ENCODE results near the gene CIC. TPM values are rescaled to one million over a fixed set of nuclear protein-coding genes. Genes with fewer than 3 reads are reported as not detected.
A peak's percentile ranks its signal among the peaks of the same experiment; 100 is the strongest.

The CIC gene
- total and polyA plus RNA-seq, 2 of the 13 experiments (the other 11 are each of a cell fraction or from before 2014, with no cell fraction given), result 5.9 to 8.0 TPM

- Histone ChIP-seq H3K9ac (ENCODE audit: insufficient read depth, low read depth, low read length) (peak overlapping the region; percentile 90), H3K4me2 (ENCODE audit: low read depth, low read length) (peak overlapping the region; percentile 96), H3K36me3 (replicated peaks in 1 of 2; ENCODE audit: control insufficient read depth in 1 of 2, insufficient read depth in 2 of 2, low read length in 2 of 2) (peaks cover 5 to 17% of the 10 kb centered on the region in 2 experiments; a peak in 3 of 5 replicates), H3K4me3 (replicated peaks in 1 of 3; ENCODE audit: insufficient read depth in 1 of 3, low read depth in 2 of 3, low read length in 3 of 3) (peak overlapping the region; percentile 73 to 81 (median 75)), H2AFZ (ENCODE audit: low read length) (no peak overlapping the region), H3K9me3 (ENCODE audit: low read length) (no peaks in the 10 kb centered on the region), H3K4me1 (ENCODE audit: insufficient read depth, low read length) (peaks cover 29% of the 10 kb centered on the region), H3K27ac (ENCODE audit: extremely low read length, insufficient read depth, low read length) (peak overlapping the region; percentile 76), H3K27me3 (ENCODE audit: control insufficient read depth in 1 of 2, insufficient read depth in 2 of 2, low read length in 2 of 2) (no peaks in the 10 kb centered on the region; a peak in 1 of 5 replicates), H4K20me1 (ENCODE audit: insufficient read depth, low read length) (no peaks in the 10 kb centered on the region), H3K79me2 (ENCODE audit: insufficient read depth, low read length) (peaks cover 19% of the 10 kb centered on the region)
- CTCF ChIA-PET (ENCODE audit: low intra/inter-chr PET ratio, low total read pairs), result no interaction called here
- BruUV-seq (replicated peaks), result TSS peak; percentile 46
- FAIRE-seq, result no peak
- WGBS (ENCODE audit: low lambda C conversion rate), result 16% methylated on average over 10 of the region's 10 CpGs
- POLR2A ChIA-PET, result interaction anchor here (0.7 to 3.2 kb wide), 9 partner anchors 11 to 27 kb away, joined by 3 to 44 read pairs (median 3); no protein-coding TSS in a partner anchor
- DNase-seq (ENCODE audit: low spot score), result no peak
- no peak for ATAC-seq
- in situ Hi-C loops (cut with HindIII; ENCODE audit: extremely low pct_ligation_motif_present, low pct_unique_long_range_greater_than_20kb) (no loop called here), intact Hi-C loops (cut with micrococcal nuclease; ENCODE audit: unreplicated experiment) (loop anchor here (1.0 kb wide), 1 partner anchor 12 kb away; no protein-coding TSS in a partner anchor)
- TF ChIP-seq PRDM4 (CRISPR knock-in tag; IDR thresholded peaks at IDR 0.05; ENCODE audit: borderline replicate concordance) (no peak), ZNF235 (CRISPR knock-in tag; IDR thresholded peaks at IDR 0.05; ENCODE audit: borderline replicate concordance) (0 out of 2 replicates have a peak, but pooled peaks have one; percentile 25), TFDP2 (CRISPR knock-in tag; IDR thresholded peaks at IDR 0.05) (no peak), ZNF773 (CRISPR knock-in tag; IDR thresholded peaks at IDR 0.05; ENCODE audit: borderline replicate concordance) (no peak), KDM5B (CRISPR knock-in tag; IDR thresholded peaks at IDR 0.05; ENCODE audit: borderline replicate concordance) (0 out of 2 replicates have a peak, but pooled peaks have one; percentile 30), BCL6 (CRISPR knock-in tag; IDR thresholded peaks at IDR 0.05) (no peak), TBX2 (CRISPR knock-in tag; IDR thresholded peaks at IDR 0.05; ENCODE audit: borderline replicate concordance) (no peak), U2AF1 (optimal IDR thresholded peaks at IDR 0.05; ENCODE audit: low read depth, low read length) (no peak), SOX5 (CRISPR knock-in tag; IDR thresholded peaks at IDR 0.05; ENCODE audit: borderline replicate concordance) (no peak), HOXA7 (CRISPR knock-in tag; IDR thresholded peaks at IDR 0.05) (no peak), TSC22D2 (CRISPR knock-in tag; IDR thresholded peaks at IDR 0.05; ENCODE audit: borderline replicate concordance) (no peak), ZFP36L2 (CRISPR knock-in tag; IDR thresholded peaks at IDR 0.05) (no peak), ZC3H13 (CRISPR knock-in tag; IDR thresholded peaks at IDR 0.05) (no peak), ZFY (CRISPR knock-in tag; IDR thresholded peaks at IDR 0.05) (0 out of 2 replicates have a peak, but pooled peaks have one; percentile 41), ZFP41 (CRISPR knock-in tag; IDR thresholded peaks at IDR 0.05; ENCODE audit: borderline replicate concordance) (no peak), MEF2D (CRISPR knock-in tag; IDR thresholded peaks at IDR 0.05) (no peak), GMEB1 (CRISPR knock-in tag; IDR thresholded peaks at IDR 0.05; ENCODE audit: borderline replicate concordance) (no peak), ZNF317 (CRISPR knock-in tag; IDR thresholded peaks at IDR 0.05) (peak; percentile 33; the same call in 1 of the 2 replicates), HOXD1 (CRISPR knock-in tag; IDR thresholded peaks at IDR 0.05) (no peak)
Measured at GRCh38 chr19:42269478-42270345, 660 bp downstream of the CIC start.
